Amniotic epithelial cell (primary cell): ENCODE measurements around the gene DACH1.

Source experiments
- DNase-seq: peaks from one replicate; pipeline ENCODE4 v3.0.0-alpha.2; 2010; ENCODE audit warnings: low read depth

Gene DACH1

DNA sequence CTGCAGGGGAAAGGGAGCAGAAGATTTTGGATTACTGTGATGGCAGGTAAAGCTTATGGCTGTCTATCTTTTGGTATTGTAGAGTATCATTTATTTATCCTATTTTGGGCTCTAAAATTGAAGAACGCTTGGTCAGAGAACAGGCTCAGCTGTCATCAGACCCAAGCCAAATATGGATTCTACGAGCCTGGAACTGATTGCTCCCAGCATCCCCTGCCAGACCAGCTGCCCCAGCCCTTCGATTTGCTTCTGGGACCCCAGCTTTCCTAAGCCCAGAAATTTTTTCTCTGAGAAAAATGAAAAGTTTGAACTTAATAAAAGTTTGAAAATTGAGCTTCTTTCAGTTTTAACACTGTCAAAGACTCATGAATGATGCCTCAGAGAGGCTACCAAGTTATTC lies 472.8 kb downstream of the DACH1 start:
- DNase-seq, result no peak
